Peyer's patch (tissue), 4 donors: ENCODE results near the gene HPSE2.

Experiments used
- CTCF ChIP-seq, 6 experiments: fragments of 450-650 bp in 4 of 6; fragments of 200-600 bp in 2 of 6; sonication (generic) in 1 of 6; IDR thresholded peaks; one replicate each; pipeline ENCODE4 v1.5.1; 2017 to 2019; ENCODE audit warnings: antibody characterized with exemption in 6 of 6, mild to moderate bottlenecking in 3 of 6, moderate library complexity in 1 of 6
- POLR2A ChIP-seq, 2 donors: fragments of 450-650 bp; IDR thresholded peaks; one replicate each; pipeline ENCODE4 v1.5.1; 2017; ENCODE audit warnings: antibody characterized with exemption in 2 of 2, mild to moderate bottlenecking in 2 of 2, moderate library complexity in 2 of 2

GRCh38 chr10:98599032-98599610, 636.5 kb downstream of the HPSE2 start:
- TF ChIP-seq POLR2A (IDR thresholded peaks at IDR 0.05): no peak
- TF ChIP-seq CTCF (IDR thresholded peaks at IDR 0.05): no peak
